Right kidney (tissue), 1 donor: ENCODE results near the gene NAE1.
"Not testable (repeated sequence)": the region's sequence is repeated elsewhere in the genome, so short reads cannot be mapped to it uniquely, and the experiment has no call there.

Experiments
- DNase-seq: peaks from one replicate; pipeline ENCODE4 v3.0.0-alpha.2; 2016

The NAE1 gene

GRCh38 chr16:66809765-66810164, 21.0 kb downstream of the NAE1 start:
- no peak for DNase-seq

- DNase-seq: no peak
Observed at GRCh38 chr16:66802159-66802558, 28.6 kb downstream of the NAE1 start.

GRCh38 chr16:66801320-66802105, 29.3 kb downstream of the NAE1 start, which contains the start of gene TERB1:
Gene TERB1, minus strand, starts transcription at chr16:66801584. Its CDS starts 4,786 bp downstream, at chr16:66796798.
- no peak for DNase-seq

GRCh38 chr16:66800856-66801255, 29.9 kb downstream of the NAE1 start:
- no peak for DNase-seq

- no peak for DNase-seq
Observed at GRCh38 chr16:66798161-66798560, 32.6 kb downstream of the NAE1 start.

GRCh38 chr16:66793984-66794383, 36.8 kb downstream of the NAE1 start:
- not testable (repeated sequence) for DNase-seq

GRCh38 chr16:66790130-66790733, 40.5 kb downstream of the NAE1 start:
- DNase-seq: no peak

GRCh38 chr16:66787427-66787826, 43.3 kb downstream of the NAE1 start:
- DNase-seq: no peak

GRCh38 chr16:66786551-66786950, 44.2 kb downstream of the NAE1 start:
- no peak for DNase-seq

- no peak for DNase-seq
Observed at GRCh38 chr16:66776457-66776856, 54.3 kb downstream of the NAE1 start.

GRCh38 chr16:66774981-66775380, 55.8 kb downstream of the NAE1 start:
- no peak for DNase-seq

GRCh38 chr16:66758086-66758485, 72.7 kb downstream of the NAE1 start:
- DNase-seq: no peak

- DNase-seq: no peak
Observed at GRCh38 chr16:66754819-66755218, 76.0 kb downstream of the NAE1 start.

- DNase-seq: no peak
Observed at GRCh38 chr16:66754211-66754610, 76.6 kb downstream of the NAE1 start.

GRCh38 chr16:66752958-66753357, 77.8 kb downstream of the NAE1 start:
- DNase-seq: no peak
